NT2/D1 (cell line): Measurements from ENCODE around the gene RIPOR3.
"Not testable (repeated sequence)": the region's sequence is repeated elsewhere in the genome, so short reads cannot be mapped to it uniquely, and the experiment has no call there.

ENCODE experiments used
- SUZ12 ChIP-seq: IDR thresholded peaks from 2 replicates; pipeline ENCODE4 v1.6.1; 2011; ENCODE audit not compliant: insufficient read length, insufficient read depth; ENCODE audit errors: extremely low read depth
- YY1 ChIP-seq: IDR thresholded peaks from 2 replicates; pipeline ENCODE4 v1.6.1; 2011; ENCODE audit not compliant: insufficient read length, insufficient read depth

- TF ChIP-seq SUZ12, YY1: not testable (repeated sequence)
Observed at GRCh38 chr20:50714426-50714825, 23.1 kb upstream of the RIPOR3 start.
